ENCODE measurements around the gene SLAMF6.
"Not testable (repeated sequence)": the region's sequence is repeated elsewhere in the genome, so short reads cannot be mapped to it uniquely, and the experiment has no call there.

SLAMF6 gene

GRCh38 chr1:160480781-160481180, 42.3 kb downstream of the SLAMF6 start:
- not testable (repeated sequence) for H3K27me3 ChIP-seq (ENCODE audit: control insufficient read depth, insufficient read depth, low read length); H3K9ac ChIP-seq (ENCODE audit: low read length); H3K4me1 ChIP-seq (ENCODE audit: control insufficient read depth, low read depth, low read length); H3K4me3 ChIP-seq (ENCODE audit: low read length); H3K27ac ChIP-seq (ENCODE audit: low read length); H3K36me3 ChIP-seq (ENCODE audit: control insufficient read depth, low read depth, low read length); H3K9me3 ChIP-seq (ENCODE audit: control insufficient read depth, low read depth, low read length)

DNA sequence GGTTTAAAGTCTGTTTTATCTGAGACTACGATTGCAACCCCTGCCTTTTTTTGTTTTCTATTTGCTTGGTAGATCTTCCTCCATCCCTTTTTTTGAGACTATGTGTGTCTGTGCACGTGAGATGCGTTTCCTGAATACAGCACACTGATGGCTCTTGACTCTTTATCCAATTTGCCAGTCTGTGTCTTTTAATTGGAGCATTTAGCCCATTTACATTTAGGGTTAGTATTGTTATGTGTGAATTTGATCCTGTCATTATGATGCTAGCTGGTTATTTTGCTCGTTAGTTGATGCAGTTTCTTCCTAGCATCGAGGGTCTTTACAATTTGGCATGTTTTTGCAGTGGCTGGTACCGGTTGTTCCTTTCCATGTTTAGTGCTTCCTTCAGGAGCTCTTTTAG, 44.0 kb downstream of the SLAMF6 start:
- H3K36me3 ChIP-seq (ENCODE audit: control insufficient read depth, low read depth, low read length); H3K27me3 ChIP-seq (ENCODE audit: control insufficient read depth, insufficient read depth, low read length); H3K27ac ChIP-seq (ENCODE audit: low read length); H3K4me3 ChIP-seq (ENCODE audit: low read length); H3K9me3 ChIP-seq (ENCODE audit: control insufficient read depth, low read depth, low read length); H3K4me1 ChIP-seq (ENCODE audit: control insufficient read depth, low read depth, low read length); H3K9ac ChIP-seq (ENCODE audit: low read length): not testable (repeated sequence)

GRCh38 chr1:160474392-160475242, 48.4 kb downstream of the SLAMF6 start:
- Histone ChIP-seq H3K9ac (ENCODE audit: low read length) (no peak overlapping the region), H3K27ac (ENCODE audit: low read length) (no peak overlapping the region), H3K4me1 (ENCODE audit: control insufficient read depth, low read depth, low read length) (no peaks in the 10 kb centered on the region), H3K9me3 (ENCODE audit: control insufficient read depth, low read depth, low read length) (no peaks in the 10 kb centered on the region), H3K27me3 (ENCODE audit: control insufficient read depth, insufficient read depth, low read length) (no peaks in the 10 kb centered on the region), H3K36me3 (ENCODE audit: control insufficient read depth, low read depth, low read length) (no peaks in the 10 kb centered on the region), H3K4me3 (ENCODE audit: low read length) (no peak overlapping the region)

- no peaks in the 10 kb centered on the region for H3K27me3 ChIP-seq (ENCODE audit: control insufficient read depth, insufficient read depth, low read length)
- H3K4me3 ChIP-seq (ENCODE audit: low read length) = no peak overlapping the region
- no peaks in the 10 kb centered on the region for H3K36me3 ChIP-seq (ENCODE audit: control insufficient read depth, low read depth, low read length)
- no peaks in the 10 kb centered on the region for H3K9me3 ChIP-seq (ENCODE audit: control insufficient read depth, low read depth, low read length)
- H3K9ac ChIP-seq (ENCODE audit: low read length) = no peak overlapping the region
- no peak overlapping the region for H3K27ac ChIP-seq (ENCODE audit: low read length)
- H3K4me1 ChIP-seq (ENCODE audit: control insufficient read depth, low read depth, low read length) = no peaks in the 10 kb centered on the region
These were observed 50.9 kb downstream of the SLAMF6 start for GRCh38 chr1:160472112-160472511.

DNA sequence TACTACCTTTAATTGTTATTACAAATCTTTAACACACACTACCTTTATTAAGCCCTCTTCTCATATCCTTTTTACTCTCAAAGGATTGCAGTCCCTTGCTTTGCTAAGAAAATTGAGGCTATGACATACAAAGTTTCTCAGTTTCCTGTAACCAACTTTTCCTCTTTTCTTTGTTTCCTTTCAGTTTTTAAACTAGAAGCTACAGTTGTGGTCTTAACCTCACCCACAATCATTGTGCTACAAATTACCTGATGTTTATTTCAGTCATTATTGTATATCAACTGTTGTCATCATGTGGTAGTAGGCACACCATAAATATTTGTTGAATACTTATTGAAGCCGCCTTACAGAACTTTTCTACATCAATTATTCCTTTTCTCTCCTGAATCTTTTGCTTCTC, 51.8 kb downstream of the SLAMF6 start:
- H3K9me3 ChIP-seq (ENCODE audit: control insufficient read depth, low read depth, low read length) = no peaks in the 10 kb centered on the region
- no peaks in the 10 kb centered on the region for H3K4me1 ChIP-seq (ENCODE audit: control insufficient read depth, low read depth, low read length)
- no peak overlapping the region for H3K27ac ChIP-seq (ENCODE audit: low read length)
- H3K9ac ChIP-seq (ENCODE audit: low read length) = no peak overlapping the region
- no peaks in the 10 kb centered on the region for H3K27me3 ChIP-seq (ENCODE audit: control insufficient read depth, insufficient read depth, low read length)
- H3K4me3 ChIP-seq (ENCODE audit: low read length) = no peak overlapping the region
- no peaks in the 10 kb centered on the region for H3K36me3 ChIP-seq (ENCODE audit: control insufficient read depth, low read depth, low read length)

DNA sequence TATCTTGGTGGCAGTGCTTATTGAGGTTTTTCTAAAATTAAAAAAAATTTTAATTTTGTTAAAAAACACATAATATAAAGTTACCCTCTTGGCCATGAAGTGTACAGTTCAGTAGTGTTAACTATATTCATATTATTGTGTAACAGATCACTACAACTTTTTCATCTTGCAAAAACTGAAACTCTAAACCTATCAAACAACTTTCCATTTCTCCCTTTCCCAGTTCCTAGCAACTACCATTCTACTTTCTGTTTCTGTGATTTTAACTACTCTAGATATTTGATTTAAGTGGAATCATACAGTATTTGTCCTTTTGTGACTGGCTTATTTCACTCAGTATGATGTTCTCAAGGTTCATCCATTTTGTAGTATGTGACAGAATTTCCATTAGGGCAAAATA, 55.5 kb downstream of the SLAMF6 start:
- Histone ChIP-seq H3K9me3 (ENCODE audit: control insufficient read depth, low read depth, low read length) (no peaks in the 10 kb centered on the region), H3K36me3 (ENCODE audit: control insufficient read depth, low read depth, low read length) (no peaks in the 10 kb centered on the region), H3K4me3 (ENCODE audit: low read length) (no peak overlapping the region), H3K27ac (ENCODE audit: low read length) (no peak overlapping the region), H3K9ac (ENCODE audit: low read length) (no peak overlapping the region), H3K4me1 (ENCODE audit: control insufficient read depth, low read depth, low read length) (no peaks in the 10 kb centered on the region), H3K27me3 (ENCODE audit: control insufficient read depth, insufficient read depth, low read length) (no peaks in the 10 kb centered on the region)

DNA sequence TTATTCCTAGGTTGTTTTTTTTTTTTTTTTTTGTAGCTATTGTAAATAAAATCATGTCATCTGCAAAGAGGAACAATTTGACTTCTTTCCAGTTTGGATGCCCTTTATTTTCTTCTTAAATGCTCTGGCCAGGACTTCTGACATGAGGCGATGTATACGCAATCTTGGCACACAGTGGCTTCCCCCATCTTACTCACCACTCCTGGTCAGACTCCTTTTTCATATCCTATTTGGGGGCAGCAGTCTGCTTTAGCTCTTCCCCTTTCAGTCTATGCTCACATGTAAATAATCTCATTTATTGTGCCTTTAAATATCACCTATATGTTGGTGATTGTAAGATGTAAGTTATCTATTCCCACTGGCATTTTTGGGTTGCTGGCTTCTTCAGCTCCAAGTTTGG, 56.1 kb downstream of the SLAMF6 start:
- Histone ChIP-seq H3K9me3 (ENCODE audit: control insufficient read depth, low read depth, low read length) (no peaks in the 10 kb centered on the region), H3K27me3 (ENCODE audit: control insufficient read depth, insufficient read depth, low read length) (no peaks in the 10 kb centered on the region), H3K9ac (ENCODE audit: low read length) (no peak overlapping the region), H3K27ac (ENCODE audit: low read length) (no peak overlapping the region), H3K4me3 (ENCODE audit: low read length) (no peak overlapping the region), H3K4me1 (ENCODE audit: control insufficient read depth, low read depth, low read length) (no peaks in the 10 kb centered on the region), H3K36me3 (ENCODE audit: control insufficient read depth, low read depth, low read length) (no peaks in the 10 kb centered on the region)

DNA sequence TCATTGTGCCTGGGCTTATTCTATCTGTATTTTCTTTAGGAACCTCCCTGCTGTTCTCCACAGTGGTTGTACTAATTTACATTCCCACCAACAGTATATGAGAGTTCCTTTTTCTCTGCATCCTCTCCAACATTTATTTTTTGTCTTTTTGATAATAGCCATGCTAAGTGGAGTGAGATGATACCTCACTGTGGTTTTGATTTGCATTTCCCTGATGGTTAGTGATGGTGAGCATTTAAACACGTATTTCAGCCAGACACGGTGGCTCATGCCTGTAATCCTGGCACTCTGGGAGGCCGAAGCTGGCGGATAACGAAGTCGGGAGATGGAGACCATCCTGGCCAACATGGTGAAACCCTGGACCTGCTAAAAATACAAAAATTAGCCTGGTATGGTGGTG, 57.9 kb downstream of the SLAMF6 start:
- Histone ChIP-seq H3K36me3 (ENCODE audit: control insufficient read depth, low read depth, low read length) (no peaks in the 10 kb centered on the region), H3K4me1 (ENCODE audit: control insufficient read depth, low read depth, low read length) (peaks cover 7% of the 10 kb centered on the region), H3K4me3 (ENCODE audit: low read length) (no peak overlapping the region), H3K27me3 (ENCODE audit: control insufficient read depth, insufficient read depth, low read length) (no peaks in the 10 kb centered on the region), H3K9me3 (ENCODE audit: control insufficient read depth, low read depth, low read length) (no peaks in the 10 kb centered on the region), H3K9ac (ENCODE audit: low read length) (no peak overlapping the region), H3K27ac (ENCODE audit: low read length) (no peak overlapping the region)

DNA sequence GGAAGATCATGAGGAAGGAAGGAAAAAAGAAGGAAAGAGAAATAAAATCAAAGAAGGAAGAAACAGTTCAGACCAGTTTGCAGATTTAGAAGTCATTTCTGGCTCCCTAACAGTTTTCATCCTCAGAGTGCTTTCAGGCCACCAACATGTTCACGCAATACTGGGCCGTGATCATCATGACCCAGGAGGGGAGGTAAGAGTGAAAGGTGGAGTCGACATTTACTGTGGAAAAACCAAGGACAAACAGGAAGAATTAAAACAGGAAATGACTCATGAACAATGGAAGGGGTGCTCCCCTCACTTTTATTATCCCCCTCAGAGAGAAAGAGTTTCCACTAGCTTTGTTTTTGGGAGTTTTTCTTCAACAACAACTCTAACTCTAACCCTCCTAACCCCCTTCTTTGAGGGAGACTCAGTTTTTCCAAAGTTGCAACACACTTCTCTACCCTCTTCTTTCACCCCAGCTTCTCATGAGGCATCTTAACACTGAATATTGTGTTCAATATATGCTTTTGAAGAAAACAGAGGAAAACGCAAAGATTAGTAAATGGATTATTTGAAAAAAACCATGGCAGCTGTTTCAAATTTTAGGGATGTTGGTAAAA, 62.3 kb downstream of the SLAMF6 start:
- Histone ChIP-seq H3K4me3 (ENCODE audit: low read length) (no peak overlapping the region), H3K27me3 (ENCODE audit: control insufficient read depth, insufficient read depth, low read length) (no peaks in the 10 kb centered on the region), H3K27ac (ENCODE audit: low read length) (no peak overlapping the region), H3K9me3 (ENCODE audit: control insufficient read depth, low read depth, low read length) (no peaks in the 10 kb centered on the region), H3K36me3 (ENCODE audit: control insufficient read depth, low read depth, low read length) (no peaks in the 10 kb centered on the region), H3K4me1 (ENCODE audit: control insufficient read depth, low read depth, low read length) (peaks cover 13% of the 10 kb centered on the region), H3K9ac (ENCODE audit: low read length) (no peak overlapping the region)

DNA sequence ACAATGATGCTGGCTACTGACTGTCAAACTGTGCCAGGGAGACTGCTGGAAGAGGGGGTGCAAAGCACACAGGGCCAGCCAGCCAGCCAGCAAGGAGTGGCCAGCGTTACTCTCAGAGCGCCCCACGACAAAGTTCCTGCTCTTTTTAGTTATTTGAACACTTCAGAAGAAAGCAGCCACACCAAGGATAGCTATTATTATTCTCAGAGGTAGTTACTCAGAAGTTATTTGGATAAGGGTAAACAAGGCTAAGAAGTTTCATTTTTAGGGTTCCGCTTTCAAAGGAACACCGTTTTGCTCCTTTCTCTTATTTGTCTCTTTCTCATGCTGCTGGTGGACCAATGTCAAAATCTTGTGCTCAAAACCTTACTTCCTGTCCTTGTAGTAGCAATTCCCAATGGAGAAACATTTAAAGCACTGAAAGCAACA, 62.8 kb downstream of the SLAMF6 start:
- Histone ChIP-seq H3K9ac (ENCODE audit: low read length) (no peak overlapping the region), H3K9me3 (ENCODE audit: control insufficient read depth, low read depth, low read length) (no peaks in the 10 kb centered on the region), H3K4me1 (ENCODE audit: control insufficient read depth, low read depth, low read length) (peaks cover 13% of the 10 kb centered on the region), H3K27me3 (ENCODE audit: control insufficient read depth, insufficient read depth, low read length) (no peaks in the 10 kb centered on the region), H3K27ac (ENCODE audit: low read length) (no peak overlapping the region), H3K36me3 (ENCODE audit: control insufficient read depth, low read depth, low read length) (no peaks in the 10 kb centered on the region), H3K4me3 (ENCODE audit: low read length) (no peak overlapping the region)

- H3K9ac ChIP-seq (ENCODE audit: low read length) = no peak overlapping the region
- H3K4me3 ChIP-seq (ENCODE audit: low read length) = no peak overlapping the region
These were observed 63.4 kb downstream of the SLAMF6 start for GRCh38 chr1:160459687-160460086.

GRCh38 chr1:160459056-160459455, 64.0 kb downstream of the SLAMF6 start:
- no peaks in the 10 kb centered on the region for H3K36me3 ChIP-seq (ENCODE audit: control insufficient read depth, low read depth, low read length)
- no peaks in the 10 kb centered on the region for H3K9me3 ChIP-seq (ENCODE audit: control insufficient read depth, low read depth, low read length)
- no peak overlapping the region for H3K9ac ChIP-seq (ENCODE audit: low read length)
- H3K4me3 ChIP-seq (ENCODE audit: low read length) = no peak overlapping the region
- no peak overlapping the region for H3K27ac ChIP-seq (ENCODE audit: low read length)
- no peaks in the 10 kb centered on the region for H3K27me3 ChIP-seq (ENCODE audit: control insufficient read depth, insufficient read depth, low read length)
- H3K4me1 ChIP-seq (ENCODE audit: control insufficient read depth, low read depth, low read length) = peaks cover 13% of the 10 kb centered on the region

More at GRCh38 chr1:160459687-160460086, 63.4 kb downstream of the SLAMF6 start:
- no peaks in the 10 kb centered on the region for H3K9me3 ChIP-seq (ENCODE audit: control insufficient read depth, low read depth, low read length)
- peaks cover 13% of the 10 kb centered on the region for H3K4me1 ChIP-seq (ENCODE audit: control insufficient read depth, low read depth, low read length)
- H3K27me3 ChIP-seq (ENCODE audit: control insufficient read depth, insufficient read depth, low read length) = no peaks in the 10 kb centered on the region
- H3K27ac ChIP-seq (ENCODE audit: low read length) = no peak overlapping the region
- no peaks in the 10 kb centered on the region for H3K36me3 ChIP-seq (ENCODE audit: control insufficient read depth, low read depth, low read length)

Data from iPS-18a (cell line).